ENCODE measurements around the gene ASTN2. TPM values are rescaled to one million over a fixed set of nuclear protein-coding genes. Genes with fewer than 3 reads are reported as not detected.

ASTN2 gene
- total RNA-seq, 4 donors from 2014 or later: 3.0 to 7.0 (median 5.2) TPM

DNA sequence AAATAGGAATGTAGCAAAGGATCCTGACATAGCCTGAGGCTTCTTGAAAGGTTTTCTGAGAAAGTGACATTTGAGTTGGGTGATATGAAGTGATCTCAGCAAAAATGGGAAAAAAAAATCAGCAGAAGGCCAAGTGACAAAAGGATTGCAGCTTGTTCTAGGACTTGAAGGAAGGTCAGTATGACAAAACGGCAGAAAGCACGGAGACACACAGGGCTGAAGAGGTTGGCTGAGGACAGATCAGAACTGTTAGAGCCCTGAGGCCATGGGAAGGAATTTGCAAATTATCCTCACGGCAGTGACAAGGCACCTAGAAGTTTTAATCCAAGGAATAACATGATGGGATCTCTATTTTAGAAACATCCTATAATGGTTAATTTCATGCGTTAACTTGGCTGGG, 696.7 kb downstream of the ASTN2 start:
- in situ Hi-C loops (cut with MboI; ENCODE audit: low pct_ligation_motif_present in 1 of 4, low pct_unique_long_range_greater_than_20kb in 1 of 4, low sequenced_read_pairs in 3 of 4) (no loop called here), intact Hi-C loops (cut with DNase I; ENCODE audit: low total_unique reads) (no loop called here)
- H3K27ac ChIP-seq: no peak overlapping the region
- H3K27me3 ChIP-seq: no peaks in the 10 kb centered on the region
- TF ChIP-seq POLR2A (IDR thresholded peaks at IDR 0.05): no peak
- TF ChIP-seq, protein P1, sequence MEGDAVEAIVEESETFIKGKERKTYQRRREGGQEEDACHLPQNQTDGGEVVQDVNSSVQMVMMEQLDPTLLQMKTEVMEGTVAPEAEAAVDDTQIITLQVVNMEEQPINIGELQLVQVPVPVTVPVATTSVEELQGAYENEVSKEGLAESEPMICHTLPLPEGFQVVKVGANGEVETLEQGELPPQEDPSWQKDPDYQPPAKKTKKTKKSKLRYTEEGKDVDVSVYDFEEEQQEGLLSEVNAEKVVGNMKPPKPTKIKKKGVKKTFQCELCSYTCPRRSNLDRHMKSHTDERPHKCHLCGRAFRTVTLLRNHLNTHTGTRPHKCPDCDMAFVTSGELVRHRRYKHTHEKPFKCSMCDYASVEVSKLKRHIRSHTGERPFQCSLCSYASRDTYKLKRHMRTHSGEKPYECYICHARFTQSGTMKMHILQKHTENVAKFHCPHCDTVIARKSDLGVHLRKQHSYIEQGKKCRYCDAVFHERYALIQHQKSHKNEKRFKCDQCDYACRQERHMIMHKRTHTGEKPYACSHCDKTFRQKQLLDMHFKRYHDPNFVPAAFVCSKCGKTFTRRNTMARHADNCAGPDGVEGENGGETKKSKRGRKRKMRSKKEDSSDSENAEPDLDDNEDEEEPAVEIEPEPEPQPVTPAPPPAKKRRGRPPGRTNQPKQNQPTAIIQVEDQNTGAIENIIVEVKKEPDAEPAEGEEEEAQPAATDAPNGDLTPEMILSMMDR (IDR thresholded peaks at IDR 0.05): no peak
- H3K4me3 ChIP-seq: no peak overlapping the region
- H3K4me1 ChIP-seq: no peaks in the 10 kb centered on the region
- no peaks in the 10 kb centered on the region for H3K9me3 ChIP-seq
- H3K36me3 ChIP-seq: no peaks in the 10 kb centered on the region
- 90 to 96% methylated on average over 4 of the region's 4 CpGs for WGBS, 2 donors (ENCODE audit: low coverage in 1 of 2)
- no peak for DNase-seq

DNA sequence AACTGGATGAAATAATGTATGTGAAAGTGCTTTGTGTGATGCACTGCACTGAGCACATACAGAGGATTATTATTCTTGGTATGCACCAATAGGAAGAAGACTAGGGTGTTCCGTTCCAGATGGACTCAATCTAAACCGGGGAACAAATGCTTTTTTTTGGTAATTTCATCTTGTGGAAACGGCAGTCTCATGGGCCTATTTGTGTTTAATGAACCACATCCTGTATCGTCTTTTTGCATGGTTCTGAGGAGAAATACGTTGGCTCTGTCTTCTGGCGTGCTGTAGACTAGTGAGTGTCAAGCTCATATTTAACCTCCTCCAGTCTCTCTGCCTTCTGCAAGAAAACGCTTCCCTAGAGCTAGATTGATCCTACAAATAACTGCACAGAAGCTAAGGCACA, 697.7 kb downstream of the ASTN2 start:
- 60 to 62% methylated on average over 2 to 7 of the region's 7 CpGs for WGBS, 2 donors (ENCODE audit: low coverage in 1 of 2)
- intact Hi-C loops (cut with DNase I; ENCODE audit: low total_unique reads): no loop called here
- DNase-seq: no peak

DNA sequence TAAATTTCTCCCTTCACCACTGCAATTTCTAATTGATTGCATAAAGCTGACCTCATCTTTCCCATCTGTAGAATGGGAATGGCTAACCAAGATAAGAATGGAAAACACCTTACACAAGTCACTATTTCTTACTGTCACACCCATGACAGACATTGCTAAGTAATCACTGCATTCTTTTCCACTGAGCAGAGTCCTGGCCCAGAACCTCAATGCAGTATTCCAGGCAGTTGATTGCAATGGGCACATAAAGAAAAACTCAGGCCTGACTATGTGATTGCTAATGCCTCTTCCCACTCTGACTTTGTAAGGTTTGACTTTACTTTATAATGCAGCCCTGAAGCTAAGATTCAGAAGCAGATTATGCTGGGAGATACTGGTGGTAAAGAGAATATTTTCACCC, 698.4 kb downstream of the ASTN2 start:
- intact Hi-C loops (cut with DNase I; ENCODE audit: low total_unique reads): no loop called here
- H3K4me3 ChIP-seq: no peak overlapping the region
- no peaks in the 10 kb centered on the region for H3K9me3 ChIP-seq
- no peak for TF ChIP-seq POLR2A (IDR thresholded peaks at IDR 0.05)
- TF ChIP-seq EP300 (IDR thresholded peaks at IDR 0.05; ENCODE audit: low read depth): no peak
- DNase-seq: no peak
- in situ Hi-C loops (cut with MboI; ENCODE audit: low pct_ligation_motif_present in 1 of 4, low pct_unique_long_range_greater_than_20kb in 1 of 4, low sequenced_read_pairs in 3 of 4): no loop called here
- no peak overlapping the region for H3K27ac ChIP-seq
- H3K27me3 ChIP-seq: no peaks in the 10 kb centered on the region
- H3K4me1 ChIP-seq: no peaks in the 10 kb centered on the region
- no peaks in the 10 kb centered on the region for H3K36me3 ChIP-seq

More for the DNA sequence above, 697.7 kb downstream of the ASTN2 start:
- no peak for TF ChIP-seq POLR2A (IDR thresholded peaks at IDR 0.05)
- TF ChIP-seq, protein P1 (IDR thresholded peaks at IDR 0.05): no peak
- Histone ChIP-seq H3K27ac (no peak overlapping the region), H3K4me1 (no peaks in the 10 kb centered on the region), H3K9me3 (no peaks in the 10 kb centered on the region), H3K4me3 (no peak overlapping the region), H3K27me3 (no peaks in the 10 kb centered on the region), H3K36me3 (no peaks in the 10 kb centered on the region)
- in situ Hi-C loops (cut with MboI; ENCODE audit: low pct_ligation_motif_present in 1 of 4, low pct_unique_long_range_greater_than_20kb in 1 of 4, low sequenced_read_pairs in 3 of 4): no loop called here

DNA sequence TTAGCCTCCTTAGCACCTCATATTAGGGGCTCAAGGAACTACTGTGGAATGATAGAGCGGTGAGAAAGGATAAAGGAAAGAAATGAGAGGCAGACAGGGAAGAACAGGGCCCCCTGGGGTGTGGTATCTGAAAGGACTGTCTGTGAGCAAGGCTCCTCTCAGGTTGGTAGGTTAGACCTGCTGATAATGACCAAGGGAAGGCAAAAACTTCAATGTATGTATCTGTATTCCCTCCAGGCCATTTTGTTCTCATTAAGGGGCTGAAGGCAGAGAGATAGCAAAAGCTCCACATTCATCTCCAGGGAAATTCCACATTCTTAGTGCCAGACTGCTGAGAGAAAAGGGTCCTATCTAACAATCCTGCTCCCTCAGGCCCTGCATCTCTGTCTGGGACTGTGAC, 699.1 kb downstream of the ASTN2 start:
- DNase-seq: no peak
- H3K36me3 ChIP-seq: no peaks in the 10 kb centered on the region
- no peak overlapping the region for H3K27ac ChIP-seq
- no peaks in the 10 kb centered on the region for H3K4me1 ChIP-seq
- no peak for TF ChIP-seq POLR2AphosphoS5 (IDR thresholded peaks at IDR 0.05)
- TF ChIP-seq POLR2A (IDR thresholded peaks at IDR 0.05): no peak
- no peak for TF ChIP-seq EP300 (IDR thresholded peaks at IDR 0.05; ENCODE audit: low read depth)
- TF ChIP-seq, protein P1 (IDR thresholded peaks at IDR 0.05): no peak
- H3K27me3 ChIP-seq: no peaks in the 10 kb centered on the region
- WGBS, 2 donors (ENCODE audit: low coverage in 1 of 2): 89 to 90% methylated on average over 1 of the region's 1 CpG
- in situ Hi-C loops (cut with MboI; ENCODE audit: low pct_ligation_motif_present in 1 of 4, low pct_unique_long_range_greater_than_20kb in 1 of 4, low sequenced_read_pairs in 3 of 4) (no loop called here), intact Hi-C loops (cut with DNase I; ENCODE audit: low total_unique reads) (no loop called here)
- no peaks in the 10 kb centered on the region for H3K9me3 ChIP-seq
- no peak overlapping the region for H3K4me3 ChIP-seq

DNA sequence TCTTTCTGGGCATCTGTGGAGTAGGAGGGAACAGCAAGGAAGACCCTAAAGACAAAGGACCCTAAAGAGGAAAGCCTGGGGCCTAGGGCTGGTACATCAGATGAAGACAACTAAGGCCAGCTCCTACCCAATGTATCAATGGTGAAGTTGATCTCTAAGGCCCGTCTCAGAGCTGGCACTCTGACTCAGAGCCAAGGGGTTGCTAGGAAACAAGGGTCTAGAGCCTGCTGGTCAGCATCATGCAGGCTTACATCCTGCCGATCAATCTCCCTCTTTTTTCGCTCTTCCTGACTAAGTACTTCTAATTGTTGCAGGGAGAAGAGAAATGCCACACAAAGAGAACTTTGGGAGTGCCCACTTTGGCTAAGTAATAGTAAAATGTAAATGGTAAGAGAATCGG, 701.6 kb downstream of the ASTN2 start:
- H3K36me3 ChIP-seq: no peaks in the 10 kb centered on the region
- intact Hi-C loops (cut with DNase I; ENCODE audit: low total_unique reads): no loop called here
- no peak overlapping the region for H3K4me3 ChIP-seq
- in situ Hi-C loops (cut with MboI; ENCODE audit: low pct_ligation_motif_present in 1 of 4, low pct_unique_long_range_greater_than_20kb in 1 of 4, low sequenced_read_pairs in 3 of 4): no loop called here
- H3K27ac ChIP-seq: no peak overlapping the region
- no peaks in the 10 kb centered on the region for H3K9me3 ChIP-seq
- 84 to 93% methylated on average over 2 to 4 of the region's 4 CpGs for WGBS, 2 donors (ENCODE audit: low coverage in 1 of 2)
- no peaks in the 10 kb centered on the region for H3K4me1 ChIP-seq
- TF ChIP-seq EP300 (IDR thresholded peaks at IDR 0.05; ENCODE audit: low read depth): no peak
- TF ChIP-seq, protein P1 (IDR thresholded peaks at IDR 0.05): no peak
- TF ChIP-seq POLR2AphosphoS5 (IDR thresholded peaks at IDR 0.05): no peak
- no peak for TF ChIP-seq POLR2A (IDR thresholded peaks at IDR 0.05)
- DNase-seq: no peak
- no peaks in the 10 kb centered on the region for H3K27me3 ChIP-seq

Data from transverse colon (tissue), 4 donors.